Activated CD8-positive, alpha-beta memory T cell treated with anti-CD3 and anti-CD28 coated beads, Interleukin-2, amount 10 ng/mL, durations not matched to agents 7 days and 5 days (primary cell): ENCODE data around the gene FITM1. TPM values are rescaled to one million over a fixed set of nuclear protein-coding genes. Genes with fewer than 3 reads are reported as not detected.
A peak's percentile ranks its signal among the peaks of the same experiment; 100 is the strongest.

ENCODE experiments used
- ATAC-seq: fragments of 150-1000 bp; cut with Tn5 transposase; one replicate; pipeline ENCODE4 v1.10.0; 2021; ENCODE audit warnings: moderate library complexity
- CTCF ChIA-PET: fragments of 350-600 bp; sonication (Branson Sonifier 250); formaldehyde crosslinking; loops from one replicate; lab custom pipeline; 2021; ENCODE audit warnings: antibody characterized with exemption; lab: Charles Lee
- DNase-seq: peaks from one replicate; pipeline ENCODE4 v3.0.0-alpha.2; 2020
- H3K27ac Mint-ChIP-seq: one replicate; pipeline ENCODE4 v1.8.0; 2021; ENCODE audit warnings: mild to moderate bottlenecking, mixed read lengths
- H3K27me3 Mint-ChIP-seq: one replicate; pipeline ENCODE4 v1.8.0; 2021; ENCODE audit warnings: mixed read lengths
- H3K36me3 Mint-ChIP-seq: one replicate; pipeline ENCODE4 v1.8.0; 2021; ENCODE audit warnings: mild to moderate bottlenecking, mixed read lengths
- H3K4me1 Mint-ChIP-seq: one replicate; pipeline ENCODE4 v1.8.0; 2021; ENCODE audit warnings: mixed read lengths
- H3K4me3 Mint-ChIP-seq: one replicate; pipeline ENCODE4 v1.8.0; 2021; ENCODE audit warnings: mild to moderate bottlenecking, moderate library complexity, mixed read lengths
- H3K9me3 Mint-ChIP-seq: one replicate; pipeline ENCODE4 v1.8.0; 2022; ENCODE audit warnings: low read depth, mixed read lengths
- total RNA-seq, 2 experiments: library from RNA; stranded (reverse); gene quantifications; one replicate each; pipeline ENCODE4 v1.2.3, GENCODE V29; 2021

Gene FITM1
- total RNA-seq, 2 experiments from 2014 or later = 0.77 to 0.91 TPM

- Mint-ChIP-seq H3K27me3 (no peaks in the 10 kb centered on the region), H3K9me3 (no peaks in the 10 kb centered on the region), H3K27ac (no peak overlapping the region), H3K4me3 (no peak overlapping the region), H3K36me3 (peaks cover 1% of the 10 kb centered on the region), H3K4me1 (peaks cover 22% of the 10 kb centered on the region)
- CTCF ChIA-PET = interaction anchor here (1.1 kb wide), 1 partner anchor 13 kb away, joined by 3 read pairs; no protein-coding TSS in a partner anchor
- no peak for DNase-seq
- no peak for ATAC-seq
These were observed 474 bp downstream of the FITM1 start for GRCh38 chr14:24130717-24131548.

GRCh38 chr14:24131549-24131966, 1.1 kb downstream of the FITM1 start:
- Mint-ChIP-seq H3K27ac (no peak overlapping the region), H3K27me3 (no peaks in the 10 kb centered on the region), H3K4me3 (no peak overlapping the region)

GRCh38 chr14:24132061-24132685, 1.7 kb downstream of the FITM1 start:
- CTCF ChIA-PET = interaction anchor here (1.0 kb wide), 1 partner anchor 12 kb away, joined by 3 read pairs; no protein-coding TSS in a partner anchor
- Mint-ChIP-seq H3K27me3 (no peaks in the 10 kb centered on the region), H3K36me3 (peaks cover 9% of the 10 kb centered on the region), H3K9me3 (no peaks in the 10 kb centered on the region), H3K4me1 (peaks cover 28% of the 10 kb centered on the region), H3K4me3 (no peak overlapping the region), H3K27ac (peak overlapping the region; percentile 17)
- DNase-seq = no peak
- no peak for ATAC-seq

More at GRCh38 chr14:24131549-24131966, 1.1 kb downstream of the FITM1 start:
- ATAC-seq = no peak
- peaks cover 22% of the 10 kb centered on the region for H3K4me1 Mint-ChIP-seq
- no peaks in the 10 kb centered on the region for H3K9me3 Mint-ChIP-seq
- CTCF ChIA-PET = interaction anchor here (1.1 kb wide), 1 partner anchor 14 kb away, joined by 3 read pairs; no protein-coding TSS in a partner anchor
- no peak for DNase-seq
- peaks cover 3% of the 10 kb centered on the region for H3K36me3 Mint-ChIP-seq

- DNase-seq (no peak), ATAC-seq (no peak)
- Mint-ChIP-seq H3K27me3 (no peaks in the 10 kb centered on the region), H3K36me3 (peaks cover 16% of the 10 kb centered on the region), H3K9me3 (no peaks in the 10 kb centered on the region), H3K4me1 (peaks cover 35% of the 10 kb centered on the region), H3K4me3 (no peak overlapping the region), H3K27ac (no peak overlapping the region)
- CTCF ChIA-PET = interaction anchor here (0.7 to 1.8 kb wide), 7 partner anchors 8 to 75 kb away, joined by 3 to 5 read pairs (median 3); partner anchors contain the start of gene IRF9
These were observed 2.5 kb downstream of the FITM1 start for GRCh38 chr14:24132976-24133375.

DNA sequence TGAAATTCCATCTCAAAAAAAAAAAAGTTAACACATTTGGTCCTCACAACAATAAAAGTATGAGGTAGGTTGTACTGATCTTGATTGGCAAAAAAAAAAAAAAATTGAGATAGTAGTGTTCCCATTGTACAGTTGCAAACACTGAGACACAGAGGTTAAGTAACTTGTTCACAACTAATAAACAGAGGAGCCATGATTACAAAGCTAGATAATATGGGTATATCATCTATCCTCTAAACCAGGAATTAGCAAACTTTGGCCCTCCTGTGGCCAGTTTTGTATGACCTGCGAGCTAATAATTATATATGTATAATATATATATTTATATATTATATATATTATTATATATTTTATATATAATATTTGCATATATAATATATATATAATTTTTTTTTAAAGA, 3.3 kb downstream of the FITM1 start:
- Mint-ChIP-seq H3K27ac (no peak overlapping the region), H3K4me3 (no peak overlapping the region), H3K4me1 (peaks cover 43% of the 10 kb centered on the region), H3K9me3 (no peaks in the 10 kb centered on the region), H3K27me3 (no peaks in the 10 kb centered on the region), H3K36me3 (peaks cover 23% of the 10 kb centered on the region)
- DNase-seq (no peak), ATAC-seq (no peak)
- CTCF ChIA-PET = interaction anchor here (0.7 to 6.8 kb wide), 8 partner anchors 9 to 75 kb away, joined by 3 to 52 read pairs (median 4); partner anchors contain the start of genes DCAF11, IRF9 and NRL

GRCh38 chr14:24135584-24135833, 5.0 kb downstream of the FITM1 start:
- peak overlapping the region; percentile 91 for H3K4me3 Mint-ChIP-seq
- ATAC-seq = peak; percentile 1
- no peaks in the 10 kb centered on the region for H3K9me3 Mint-ChIP-seq
- no peak for DNase-seq
- H3K36me3 Mint-ChIP-seq = peaks cover 39% of the 10 kb centered on the region
- H3K4me1 Mint-ChIP-seq = peaks cover 54% of the 10 kb centered on the region
- peak overlapping the region; percentile 85 for H3K27ac Mint-ChIP-seq
- CTCF ChIA-PET = interaction anchor here (0.8 to 7.3 kb wide), 11 partner anchors 8 to 198 kb away, joined by 3 to 69 read pairs (median 4); partner anchors contain the start of genes DCAF11, IRF9, MDP1 and NRL
- no peaks in the 10 kb centered on the region for H3K27me3 Mint-ChIP-seq

GRCh38 chr14:24135834-24136683, 5.6 kb downstream of the FITM1 start, which contains the start of gene PSME1:
TSS of gene PSME1 (plus strand) at chr14:24136194. CDS start at chr14:24136263, 69 bp downstream.
- H3K4me1 Mint-ChIP-seq = peaks cover 51% of the 10 kb centered on the region
- peak within 1 kb of the TSS; percentile 91 for H3K4me3 Mint-ChIP-seq
- H3K9me3 Mint-ChIP-seq = no peaks in the 10 kb centered on the region
- peak; percentile 96 for DNase-seq
- no peaks in the 10 kb centered on the region for H3K27me3 Mint-ChIP-seq
- CTCF ChIA-PET = interaction anchor here (0.8 to 7.3 kb wide), 13 partner anchors 9 to 198 kb away, joined by 3 to 69 read pairs (median 4); partner anchors contain the start of genes DCAF11, IRF9, MDP1 and NRL
- H3K27ac Mint-ChIP-seq = peak within 1 kb of the TSS; percentile 85
- peaks cover 44% of the 10 kb centered on the region for H3K36me3 Mint-ChIP-seq
- ATAC-seq = peak; percentile 94

DNA sequence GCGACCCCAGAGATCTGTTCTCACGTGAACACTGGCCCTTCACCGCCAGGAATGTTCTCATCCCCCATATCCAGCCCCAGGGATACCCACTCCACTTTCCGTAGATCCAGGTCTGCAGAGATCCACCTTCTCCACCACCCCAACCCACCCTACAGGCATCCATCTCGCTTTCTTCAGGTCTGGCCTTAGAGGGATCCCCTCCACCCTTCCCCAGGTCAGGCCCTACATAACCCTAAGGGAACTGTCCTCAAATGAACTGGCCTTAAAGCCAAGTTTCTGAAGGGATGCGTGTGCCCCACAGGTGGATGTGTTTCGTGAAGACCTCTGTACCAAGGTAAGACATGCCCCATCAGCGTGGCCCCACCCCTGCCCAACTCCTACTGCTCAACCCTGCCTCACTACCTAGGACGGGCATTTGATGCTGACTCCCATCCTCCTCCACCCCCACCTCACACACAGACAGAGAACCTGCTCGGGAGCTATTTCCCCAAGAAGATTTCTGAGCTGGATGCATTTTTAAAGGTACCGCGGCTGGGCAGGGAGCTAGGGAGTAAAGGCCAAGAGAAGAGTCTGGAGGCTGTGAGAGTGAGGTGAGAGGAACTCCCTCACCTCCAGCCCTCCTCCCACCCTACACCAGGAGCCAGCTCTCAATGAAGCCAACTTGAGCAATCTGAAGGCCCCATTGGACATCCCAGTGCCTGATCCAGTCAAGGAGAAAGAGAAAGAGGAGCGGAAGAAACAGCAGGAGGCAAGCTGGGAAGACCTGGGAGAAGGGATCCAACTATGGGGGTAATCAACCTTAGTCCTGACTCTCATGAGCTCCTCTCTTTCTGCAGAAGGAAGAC, 6.4 kb downstream of the FITM1 start:
- Mint-ChIP-seq H3K36me3 (peaks cover 46% of the 10 kb centered on the region), H3K27ac (peak overlapping the region; percentile 85), H3K4me1 (peaks cover 52% of the 10 kb centered on the region), H3K27me3 (no peaks in the 10 kb centered on the region), H3K4me3 (peak overlapping the region; percentile 91), H3K9me3 (no peaks in the 10 kb centered on the region)
- CTCF ChIA-PET = interaction anchor here (0.7 to 7.3 kb wide), 8 partner anchors 10 to 137 kb away, joined by 3 to 69 read pairs (median 10); partner anchors contain the start of genes DCAF11, IRF9, NRL and PSME2
- ATAC-seq (no peak), DNase-seq (no peak)

DNA sequence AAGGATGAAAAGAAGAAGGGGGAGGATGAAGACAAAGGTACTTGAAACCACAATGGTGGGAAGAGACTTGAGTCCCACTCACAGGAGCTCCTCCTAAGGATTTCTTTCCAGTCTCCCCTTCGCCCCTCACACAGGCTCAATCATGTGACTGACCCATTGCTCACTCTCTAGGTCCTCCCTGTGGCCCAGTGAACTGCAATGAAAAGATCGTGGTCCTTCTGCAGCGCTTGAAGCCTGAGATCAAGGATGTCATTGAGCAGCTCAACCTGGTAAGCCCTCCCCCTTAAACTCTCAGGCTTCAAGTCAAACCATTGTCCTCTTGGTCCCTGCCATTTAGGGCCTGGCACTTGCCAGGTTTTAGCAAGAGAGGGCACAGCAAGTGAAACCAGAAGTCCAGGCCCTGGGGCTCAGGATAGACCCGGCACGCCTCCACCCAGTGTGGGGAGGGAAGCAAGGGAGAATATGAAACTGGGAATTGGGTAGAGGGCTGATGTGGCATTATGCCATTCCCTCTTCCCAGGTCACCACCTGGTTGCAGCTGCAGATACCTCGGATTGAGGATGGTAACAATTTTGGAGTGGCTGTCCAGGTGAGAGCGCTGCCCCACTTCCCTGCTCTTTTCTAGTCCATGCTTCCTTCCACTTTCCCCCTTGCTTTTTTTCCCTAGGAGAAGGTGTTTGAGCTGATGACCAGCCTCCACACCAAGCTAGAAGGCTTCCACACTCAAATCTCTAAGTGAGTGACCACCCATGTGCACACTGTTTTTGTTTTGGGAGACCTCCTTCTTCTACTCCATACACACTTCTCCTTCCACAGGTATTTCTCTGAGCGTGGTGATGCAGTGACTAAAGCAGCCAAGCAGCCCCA, 7.3 kb downstream of the FITM1 start:
- Mint-ChIP-seq H3K4me3 (peak overlapping the region; percentile 91), H3K4me1 (peaks cover 50% of the 10 kb centered on the region), H3K9me3 (no peaks in the 10 kb centered on the region), H3K27me3 (no peaks in the 10 kb centered on the region), H3K36me3 (peaks cover 49% of the 10 kb centered on the region), H3K27ac (peak overlapping the region; percentile 74)
- ATAC-seq (no peak), DNase-seq (no peak)
- CTCF ChIA-PET = interaction anchor here (0.7 to 7.3 kb wide), 9 partner anchors 9 to 196 kb away, joined by 3 to 69 read pairs (median 3); partner anchors contain the start of genes DCAF11, IRF9, NRL and PSME2

- no peaks in the 10 kb centered on the region for H3K27me3 Mint-ChIP-seq
- H3K4me1 Mint-ChIP-seq = peaks cover 56% of the 10 kb centered on the region
- peak overlapping the region; percentile 98 for H3K4me3 Mint-ChIP-seq
- H3K36me3 Mint-ChIP-seq = peaks cover 57% of the 10 kb centered on the region
- no peak for ATAC-seq
- CTCF ChIA-PET = interaction anchor here (0.9 to 7.3 kb wide), 5 partner anchors 8 to 195 kb away, joined by 3 to 69 read pairs (median 33); partner anchors contain the start of genes DCAF11, IRF9, NRL and PSME2
- H3K27ac Mint-ChIP-seq = peak overlapping the region; percentile 24
- H3K9me3 Mint-ChIP-seq = no peaks in the 10 kb centered on the region
- DNase-seq = no peak
These were observed 8.2 kb downstream of the FITM1 start for GRCh38 chr14:24138396-24139271.
